OCI-LY1 (cell line): ENCODE measurements around the gene HPS4.

Source experiments
- H2AFZ ChIP-seq: fragments of 200-600 bp; sonication (generic), shearing (Covaris generic); 2 replicates; pipeline ENCODE4 v1.6.0; 2014; ENCODE audit warnings: antibody characterized with exemption, mild to moderate bottlenecking, low read length
- H3F3A ChIP-seq: fragments of 200-600 bp; sonication (generic), shearing (Covaris generic); 2 replicates; pipeline ENCODE4 v1.6.0; 2014; ENCODE audit warnings: mild to moderate bottlenecking, antibody characterized with exemption, low read length, moderate library complexity; ENCODE audit not compliant: insufficient read depth
- H3K27ac ChIP-seq: fragments of 200-600 bp; sonication (generic); 2 replicates; pipeline ENCODE4 v1.5.1; 2014; ENCODE audit warnings: low read length, mixed run types, mild to moderate bottlenecking, low read depth; ENCODE audit not compliant: poor library complexity, severe bottlenecking
- H3K27me3 ChIP-seq: fragments of 200-600 bp; sonication (generic); 2 replicates; pipeline ENCODE4 v1.6.0; 2014; ENCODE audit warnings: antibody characterized with exemption, mild to moderate bottlenecking, low read length, moderate library complexity; ENCODE audit not compliant: insufficient read depth
- H3K36me3 ChIP-seq: fragments of 200-600 bp; sonication (generic); 2 replicates; pipeline ENCODE4 v1.6.1; 2014; ENCODE audit warnings: mild to moderate bottlenecking, antibody characterized with exemption, low read length, moderate library complexity, mixed read lengths; ENCODE audit not compliant: insufficient read depth
- H3K4me1 ChIP-seq: fragments of 200-600 bp; sonication (generic); 2 replicates; pipeline ENCODE4 v1.5.1; 2014; ENCODE audit warnings: mild to moderate bottlenecking, low read length, moderate library complexity; ENCODE audit not compliant: insufficient read depth, severe bottlenecking
- H3K4me2 ChIP-seq: fragments of 200-600 bp; sonication (generic), shearing (Covaris generic); 2 replicates; pipeline ENCODE4 v1.6.1; 2014; ENCODE audit warnings: low read length
- H3K4me3 ChIP-seq: fragments of 200-600 bp; sonication (generic); 2 replicates; pipeline ENCODE4 v1.5.1; 2014; ENCODE audit warnings: low read length, low read depth, mild to moderate bottlenecking, mixed read lengths; ENCODE audit not compliant: poor library complexity, severe bottlenecking
- H3K79me2 ChIP-seq: fragments of 200-600 bp; shearing (Covaris generic); 2 replicates; pipeline ENCODE4 v1.6.1; 2016; ENCODE audit warnings: mixed run types, low read length, mixed read lengths; ENCODE audit not compliant: insufficient read depth
- H3K9ac ChIP-seq: fragments of 200-600 bp; sonication (generic), shearing (Covaris generic); 2 replicates; pipeline ENCODE4 v1.6.1; 2014; ENCODE audit warnings: mild to moderate bottlenecking, low read length, mixed read lengths
- H3K9me2 ChIP-seq: fragments of 200-600 bp; sonication (generic), shearing (Covaris generic); 2 replicates; pipeline ENCODE4 v1.6.1; 2014; ENCODE audit warnings: low read depth, mild to moderate bottlenecking, low read length, mixed read lengths
- H3K9me3 ChIP-seq: fragments of 200-600 bp; shearing (Covaris generic); 2 replicates; pipeline ENCODE4 v1.6.1; 2014; ENCODE audit warnings: low read length, mixed read lengths
- H4K20me1 ChIP-seq: fragments of 200-600 bp; sonication (generic), shearing (Covaris generic); 2 replicates; pipeline ENCODE4 v1.6.0; 2016; ENCODE audit warnings: mild to moderate bottlenecking, low read length; ENCODE audit not compliant: insufficient read depth
- CTCF ChIP-seq: fragments of 200-600 bp; sonication (generic), shearing (Covaris generic); IDR thresholded peaks from 2 replicates; pipeline ENCODE4 v1.5.1; 2017; ENCODE audit warnings: mild to moderate bottlenecking, antibody characterized with exemption, low read length, moderate library complexity, mixed read lengths
- EZH2 ChIP-seq: fragments of 200-600 bp; sonication (generic), shearing (Covaris generic); IDR thresholded peaks from 2 replicates; pipeline ENCODE4 v1.8.0; 2017; ENCODE audit warnings: borderline replicate concordance, mixed run types, mild to moderate bottlenecking, antibody characterized with exemption, low read length, moderate library complexity, mixed read lengths

HPS4 gene

GRCh38 chr22:26487996-26488395 is 4.4 kb upstream of the HPS4 start:
- TF ChIP-seq CTCF (no peak), EZH2 (no peak)
- Histone ChIP-seq H3K79me2 (peaks cover 30% of the 10 kb centered on the region), H3K9ac (peak overlapping the region; percentile 48; the same call in 1 of the 2 replicates), H3K4me1 (peaks cover 53% of the 10 kb centered on the region), H3K4me2 (peak overlapping the region; percentile 17), H3K9me3 (no peaks in the 10 kb centered on the region), H3K27me3 (no peaks in the 10 kb centered on the region), H3K9me2 (no peaks in the 10 kb centered on the region), H3F3A (no peaks in the 10 kb centered on the region; the same call in 1 of the 2 replicates), H3K36me3 (peaks cover 70% of the 10 kb centered on the region), H4K20me1 (no peaks in the 10 kb centered on the region), H2AFZ (no peak overlapping the region), H3K27ac (peak overlapping the region; percentile 95), H3K4me3 (no peak overlapping the region)

- TF ChIP-seq CTCF (no peak), EZH2 (no peak)
- Histone ChIP-seq H3K4me3 (peak overlapping the region; percentile 88), H3K9ac (no peak overlapping the region; the same call in 1 of the 2 replicates)
Observed at GRCh38 chr22:26486394-26486793, 2.8 kb upstream of the HPS4 start.

GRCh38 chr22:26485806-26486390 is 2.3 kb upstream of the HPS4 start:
- Histone ChIP-seq H3K27ac (peak overlapping the region; percentile 95), H3K9me2 (no peaks in the 10 kb centered on the region), H3K4me3 (peak overlapping the region; percentile 88), H4K20me1 (no peaks in the 10 kb centered on the region), H3K9ac (peak overlapping the region; percentile 90; the same call in 1 of the 2 replicates), H3K9me3 (no peaks in the 10 kb centered on the region), H3K36me3 (peaks cover 52% of the 10 kb centered on the region), H3K27me3 (no peaks in the 10 kb centered on the region), H3F3A (peaks cover 8% of the 10 kb centered on the region; the same call in 1 of the 2 replicates), H3K4me2 (peak overlapping the region; percentile 86), H3K4me1 (peaks cover 74% of the 10 kb centered on the region), H2AFZ (no peak overlapping the region), H3K79me2 (peaks cover 35% of the 10 kb centered on the region)
- TF ChIP-seq CTCF, result no peak
- TF ChIP-seq EZH2, result no peak

More at GRCh38 chr22:26486394-26486793, 2.8 kb upstream of the HPS4 start:
- H3K4me1 ChIP-seq, result peaks cover 69% of the 10 kb centered on the region
- no peaks in the 10 kb centered on the region for H4K20me1 ChIP-seq
- H2AFZ ChIP-seq, result no peak overlapping the region
- H3K27ac ChIP-seq, result peak overlapping the region; percentile 95
- no peaks in the 10 kb centered on the region for H3K27me3 ChIP-seq
- no peaks in the 10 kb centered on the region for H3K9me3 ChIP-seq
- peaks cover 35% of the 10 kb centered on the region for H3K79me2 ChIP-seq
- peaks cover 8% of the 10 kb centered on the region; the same call in 1 of the 2 replicates for H3F3A ChIP-seq
- peak overlapping the region; percentile 86; the same call in 1 of the 2 replicates for H3K4me2 ChIP-seq
- H3K36me3 ChIP-seq, result peaks cover 56% of the 10 kb centered on the region
- no peaks in the 10 kb centered on the region for H3K9me2 ChIP-seq
